ENCODE results near the gene GBA3.

DNA sequence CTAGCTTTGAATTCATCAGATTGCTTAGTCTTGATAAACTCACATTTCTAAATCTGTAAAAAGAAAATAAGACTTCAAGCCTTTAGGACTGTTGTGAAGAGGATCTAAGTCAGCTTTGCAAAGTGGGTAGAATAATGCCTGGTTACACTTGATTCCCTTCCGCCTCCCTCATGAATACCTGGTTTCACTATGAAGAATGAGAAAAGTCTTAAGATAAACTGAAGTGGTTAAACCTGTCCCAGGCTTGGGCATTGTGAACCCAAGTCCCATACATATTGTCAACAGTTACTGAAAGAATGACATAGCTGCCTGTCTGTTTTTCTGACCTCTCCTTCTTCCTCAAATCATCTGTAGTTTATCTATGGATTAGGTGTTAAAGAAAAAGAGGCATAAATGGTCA, 16.7 kb upstream of the GBA3 start:
- TF ChIP-seq, protein P1, sequence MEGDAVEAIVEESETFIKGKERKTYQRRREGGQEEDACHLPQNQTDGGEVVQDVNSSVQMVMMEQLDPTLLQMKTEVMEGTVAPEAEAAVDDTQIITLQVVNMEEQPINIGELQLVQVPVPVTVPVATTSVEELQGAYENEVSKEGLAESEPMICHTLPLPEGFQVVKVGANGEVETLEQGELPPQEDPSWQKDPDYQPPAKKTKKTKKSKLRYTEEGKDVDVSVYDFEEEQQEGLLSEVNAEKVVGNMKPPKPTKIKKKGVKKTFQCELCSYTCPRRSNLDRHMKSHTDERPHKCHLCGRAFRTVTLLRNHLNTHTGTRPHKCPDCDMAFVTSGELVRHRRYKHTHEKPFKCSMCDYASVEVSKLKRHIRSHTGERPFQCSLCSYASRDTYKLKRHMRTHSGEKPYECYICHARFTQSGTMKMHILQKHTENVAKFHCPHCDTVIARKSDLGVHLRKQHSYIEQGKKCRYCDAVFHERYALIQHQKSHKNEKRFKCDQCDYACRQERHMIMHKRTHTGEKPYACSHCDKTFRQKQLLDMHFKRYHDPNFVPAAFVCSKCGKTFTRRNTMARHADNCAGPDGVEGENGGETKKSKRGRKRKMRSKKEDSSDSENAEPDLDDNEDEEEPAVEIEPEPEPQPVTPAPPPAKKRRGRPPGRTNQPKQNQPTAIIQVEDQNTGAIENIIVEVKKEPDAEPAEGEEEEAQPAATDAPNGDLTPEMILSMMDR (IDR thresholded peaks at IDR 0.05) = no peak
- TF ChIP-seq POLR2A (IDR thresholded peaks at IDR 0.05) = no peak

Data from uterus (tissue), 2 donors.